Measurements from ENCODE around the gene OR2J3.
"Not testable (repeated sequence)": the region's sequence is repeated elsewhere in the genome, so short reads cannot be mapped to it uniquely, and the experiment has no call there.

Gene OR2J3

DNA sequence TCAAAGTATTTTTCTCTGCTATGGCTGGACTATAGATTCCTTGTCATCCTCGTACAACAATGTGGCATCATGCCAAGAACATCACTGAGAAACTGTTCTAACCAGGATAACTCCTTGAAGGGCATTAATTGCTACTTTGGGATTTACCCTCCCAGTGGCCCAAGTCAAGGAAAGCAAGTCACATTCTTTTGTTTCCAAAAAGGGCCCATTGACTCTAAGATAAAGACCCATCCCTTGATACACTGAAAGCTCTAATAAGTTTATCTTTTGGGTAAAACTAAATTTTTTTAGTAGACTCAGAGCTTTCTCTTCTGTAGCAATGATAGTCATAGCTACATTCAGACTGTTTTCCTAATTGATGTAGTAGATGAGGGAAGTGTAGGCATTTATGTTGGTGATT is at the start of gene OR2J3:
Gene OR2J3, plus strand, starts transcription at position 301 of the 400 bp plus-strand sequence. CDS start 3,833 bp downstream, outside the sequence.
- no peak for DNase-seq

DNA sequence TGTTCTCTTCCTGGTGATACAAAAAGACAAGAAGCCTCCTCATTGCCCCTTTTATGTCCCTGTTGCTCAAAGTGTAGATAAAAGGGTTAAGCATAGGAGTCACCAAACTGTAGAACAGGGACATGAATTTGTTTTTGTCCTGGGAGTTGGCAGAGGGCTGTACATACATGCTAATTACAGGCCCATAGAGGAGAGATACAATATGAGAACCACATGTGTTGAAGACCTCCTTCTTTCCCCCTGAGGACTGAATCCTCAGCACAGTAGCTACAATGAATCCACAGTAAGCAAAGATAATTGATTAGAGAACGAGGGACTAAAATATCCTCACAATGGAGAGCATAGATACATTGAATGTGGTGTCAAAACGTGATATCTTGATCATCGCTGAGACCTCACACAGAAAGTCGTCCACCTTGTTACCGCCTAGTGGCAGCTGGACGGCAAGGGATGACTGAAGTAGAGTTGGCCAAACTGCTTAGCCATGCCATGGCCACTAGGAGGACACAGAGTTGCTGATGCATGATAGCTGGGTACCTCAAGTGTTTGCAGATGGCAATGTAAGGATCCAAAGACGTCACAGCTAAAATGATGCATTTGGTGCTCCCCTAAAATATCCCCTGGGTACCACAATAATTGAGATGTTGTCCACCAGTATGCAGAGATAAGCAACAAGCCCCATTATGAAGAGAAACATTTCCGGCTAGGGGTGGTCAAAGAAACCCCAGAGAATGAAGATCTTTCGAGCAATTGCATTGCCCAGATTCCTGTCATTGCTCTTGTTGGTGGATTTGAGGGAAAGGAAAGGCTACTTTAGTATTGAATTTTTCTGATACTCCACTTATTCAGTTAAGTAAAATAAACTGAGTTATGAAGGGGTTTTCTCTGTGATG is 35.8 kb upstream of the OR2J3 start:
- peak; percentile 61 for DNase-seq

DNA sequence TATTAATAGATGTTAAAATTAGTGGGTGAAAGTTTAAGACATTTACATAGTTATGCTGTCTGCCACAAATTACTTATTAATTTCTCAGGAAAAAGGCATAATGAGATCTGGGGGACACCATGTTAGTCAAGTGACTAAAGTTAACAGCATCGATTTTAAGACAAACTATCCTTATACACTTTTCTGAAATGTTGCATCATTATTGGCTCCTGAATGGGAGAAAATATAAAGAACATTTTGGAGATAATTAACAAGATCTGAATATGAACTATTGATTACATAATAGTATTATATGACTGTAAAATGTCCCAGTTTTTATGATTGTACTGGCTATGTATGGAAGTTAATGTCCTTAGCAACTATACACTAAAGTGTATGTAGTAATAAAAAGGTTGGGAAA is 28.7 kb upstream of the OR2J3 start:
- no peak for DNase-seq

DNA sequence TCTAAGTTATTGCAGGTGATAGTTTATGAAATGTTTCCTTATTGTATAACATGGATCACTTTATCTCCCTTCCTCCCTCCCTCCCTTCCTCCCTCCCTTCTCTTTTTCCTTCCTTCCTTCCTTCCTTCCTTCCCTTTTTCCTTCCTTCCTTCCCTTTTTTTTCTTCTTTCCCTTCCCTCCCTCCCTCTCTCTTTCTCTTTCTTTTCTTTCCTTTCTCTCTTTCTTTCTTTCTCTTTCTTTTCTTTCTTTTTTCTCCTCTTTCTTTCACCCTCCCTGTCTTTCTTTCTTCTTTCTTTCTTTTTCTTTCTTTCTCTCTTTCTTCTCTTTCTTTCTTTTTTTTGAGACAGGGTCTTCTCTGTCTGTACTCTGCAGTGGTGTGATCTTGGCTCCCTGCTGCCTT is 26.5 kb upstream of the OR2J3 start:
- DNase-seq, result no peak

DNA sequence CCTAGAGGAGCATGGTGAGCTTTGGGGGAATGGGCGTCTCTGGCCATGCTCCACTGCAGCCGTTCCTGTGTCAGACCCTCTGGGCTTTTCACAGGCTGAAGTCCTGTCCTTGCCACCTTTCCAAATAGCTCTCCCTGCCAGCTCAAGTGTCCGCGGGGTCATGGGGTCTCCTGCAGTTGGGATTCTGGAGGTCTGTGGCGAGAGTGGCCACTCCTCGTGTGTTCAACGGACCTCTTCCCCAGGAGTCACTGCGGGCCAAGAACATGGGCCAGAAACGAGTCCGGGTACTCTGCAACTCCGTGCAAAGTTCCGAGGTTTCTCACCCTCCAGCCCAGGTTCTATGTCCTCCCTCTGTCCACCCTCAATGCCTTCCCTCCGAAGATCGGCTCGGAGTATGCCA is 25.4 kb upstream of the OR2J3 start:
- no peak for DNase-seq

DNA sequence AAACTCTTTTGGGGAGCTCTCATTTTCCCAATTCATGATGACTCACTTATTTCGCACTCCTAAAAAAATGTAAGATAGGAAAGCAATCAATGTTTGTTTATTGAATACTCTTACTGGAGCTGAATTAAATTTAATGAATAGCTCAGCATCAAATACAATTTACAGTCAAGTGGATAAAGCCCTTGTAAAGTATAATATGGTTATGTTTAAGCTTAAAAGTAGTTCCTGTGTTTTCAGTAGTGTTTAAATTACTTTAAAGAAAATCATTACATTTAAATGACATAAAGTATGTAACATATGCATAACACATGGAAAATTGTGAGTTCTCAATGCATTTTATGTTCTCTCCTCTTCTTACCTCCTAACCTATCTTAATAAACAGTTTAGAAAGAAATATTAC is 20.6 kb upstream of the OR2J3 start, which contains the start of gene OR2B3:
Gene OR2B3, minus strand, starts transcription at position 101 of the 400 bp plus-strand sequence. Its CDS starts 65 bp downstream, at position 36.
- DNase-seq, result no peak

DNA sequence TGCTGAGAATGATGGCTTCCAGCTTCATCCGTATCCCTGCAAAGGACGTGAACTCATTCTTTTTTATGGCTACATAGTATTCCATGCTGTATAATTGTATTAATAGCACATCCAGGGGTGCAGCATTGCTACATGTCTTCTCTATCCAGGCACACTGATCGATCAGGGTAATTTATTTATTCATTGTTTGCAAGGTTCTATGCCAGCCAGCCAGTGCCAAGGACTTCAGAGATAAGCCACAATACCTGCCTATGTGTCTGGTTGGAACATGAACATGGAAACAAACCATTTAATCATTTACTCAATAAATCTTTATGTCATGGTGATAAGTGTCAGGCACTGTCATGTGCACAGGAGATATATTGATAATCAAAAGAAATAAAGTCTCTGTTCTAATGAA is 14.9 kb upstream of the OR2J3 start:
- DNase-seq, result no peak

DNA sequence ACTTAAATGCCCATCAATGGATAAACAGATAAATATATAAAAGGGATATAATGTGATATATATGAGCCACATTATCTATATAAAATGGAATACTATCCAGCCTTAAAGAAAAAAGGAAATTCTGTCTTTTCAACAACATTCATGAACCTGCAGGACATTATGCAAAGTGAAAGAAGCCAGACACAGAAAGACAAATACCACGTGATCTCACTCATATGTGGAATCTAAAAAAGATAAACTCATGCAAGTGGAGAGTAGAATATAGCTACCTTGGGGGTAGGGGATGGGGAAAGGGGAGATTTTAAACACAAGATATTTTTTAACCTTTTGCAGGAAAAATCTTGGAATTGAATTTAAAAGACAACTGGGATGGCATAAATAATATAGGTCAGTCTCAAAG is 10.1 kb upstream of the OR2J3 start:
- DNase-seq, result no peak

DNA sequence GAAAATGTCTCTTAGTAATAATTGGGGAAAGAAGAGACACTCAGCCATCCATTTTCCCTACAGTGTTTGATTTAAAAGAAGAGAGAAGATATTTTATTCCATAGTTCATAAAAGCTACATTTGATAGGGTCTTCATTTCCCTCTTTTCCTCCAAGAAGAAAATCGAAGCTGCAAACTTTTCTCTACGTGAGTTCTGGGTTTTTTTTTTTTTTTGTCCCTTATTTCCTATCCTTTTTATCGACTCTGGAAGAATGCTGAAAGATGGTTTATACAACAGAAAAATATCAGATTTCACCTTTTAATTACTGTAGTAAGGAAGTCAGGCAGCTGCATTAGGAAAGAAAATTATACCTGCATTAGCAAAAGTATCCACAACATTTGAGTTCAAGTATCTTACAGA is 8.7 kb upstream of the OR2J3 start, which contains the start of gene OR2J1:
Gene OR2J1, plus strand, starts transcription at position 301 of the 400 bp plus-strand sequence. CDS start 1,453 bp downstream, outside the sequence.
- DNase-seq, result no peak

DNA sequence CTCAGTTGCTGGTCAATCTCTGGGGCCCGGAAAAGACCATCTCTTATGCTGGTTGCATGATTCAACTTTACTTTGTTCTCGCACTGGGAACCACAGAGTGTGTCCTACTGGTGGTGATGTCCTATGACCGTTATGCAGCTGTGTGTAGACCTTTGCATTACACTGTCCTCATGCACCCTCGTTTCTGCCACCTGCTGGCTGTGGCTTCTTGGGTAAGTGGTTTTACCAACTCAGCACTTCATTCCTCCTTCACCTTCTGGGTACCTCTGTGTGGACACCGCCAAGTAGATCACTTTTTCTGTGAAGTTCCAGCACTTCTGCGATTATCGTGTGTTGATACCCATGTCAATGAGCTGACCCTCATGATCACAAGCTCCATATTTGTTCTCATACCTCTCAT is 4.3 kb downstream of the OR2J3 start:
- DNase-seq, result peak; percentile 24

DNA sequence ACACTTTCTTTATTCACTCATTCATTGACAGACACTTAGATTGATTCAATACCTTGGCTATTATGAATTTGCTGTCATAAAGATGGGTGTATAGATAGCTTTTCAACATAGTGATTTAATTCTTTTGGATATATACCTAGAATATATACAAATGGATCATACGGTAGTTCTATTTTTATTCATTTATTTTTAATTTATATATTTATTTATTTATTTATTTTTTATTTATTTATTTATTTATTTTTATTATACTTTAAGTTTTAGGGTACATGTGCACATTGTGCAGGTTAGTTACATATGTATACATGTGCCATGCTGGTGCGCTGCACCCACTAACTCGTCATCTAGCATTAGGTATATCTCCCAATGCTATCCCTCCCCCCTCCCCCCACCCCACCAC is 7.1 kb downstream of the OR2J3 start:
- not testable (repeated sequence) for DNase-seq

DNA sequence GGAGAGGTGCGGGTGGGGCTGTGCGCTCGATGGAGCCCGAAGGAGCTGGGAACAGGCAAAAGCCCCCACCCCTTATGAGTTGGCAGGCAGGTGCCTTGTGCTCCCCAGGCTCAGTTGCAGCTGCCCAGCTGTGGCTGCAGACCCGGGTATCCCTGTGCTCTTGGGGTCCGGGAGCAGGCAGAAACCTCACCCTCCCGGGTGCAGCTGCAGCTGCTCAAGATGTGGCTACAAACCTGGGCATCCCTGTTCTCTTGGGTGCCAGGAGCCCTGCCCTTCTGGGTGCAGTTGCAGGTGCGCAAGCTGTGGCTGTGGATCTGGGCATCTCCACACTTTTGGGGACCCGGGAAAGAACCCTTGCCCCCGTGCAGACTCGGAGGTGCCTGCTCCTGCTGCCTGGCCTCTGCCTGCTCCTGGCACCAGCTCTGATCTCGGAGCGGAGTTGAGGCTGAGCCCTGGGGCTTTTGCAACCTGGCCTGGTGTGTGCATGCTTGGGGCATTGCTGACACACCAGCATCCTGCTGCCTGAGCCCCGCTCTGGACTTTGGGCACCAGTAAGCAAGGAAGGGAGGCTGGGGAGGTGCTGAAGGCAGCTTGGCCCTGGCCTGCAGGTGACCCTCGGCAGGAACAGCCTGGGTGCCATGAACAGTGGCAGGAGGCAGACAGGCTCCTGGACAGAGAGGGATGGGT is 21.6 kb downstream of the OR2J3 start:
- no peak for DNase-seq

DNA sequence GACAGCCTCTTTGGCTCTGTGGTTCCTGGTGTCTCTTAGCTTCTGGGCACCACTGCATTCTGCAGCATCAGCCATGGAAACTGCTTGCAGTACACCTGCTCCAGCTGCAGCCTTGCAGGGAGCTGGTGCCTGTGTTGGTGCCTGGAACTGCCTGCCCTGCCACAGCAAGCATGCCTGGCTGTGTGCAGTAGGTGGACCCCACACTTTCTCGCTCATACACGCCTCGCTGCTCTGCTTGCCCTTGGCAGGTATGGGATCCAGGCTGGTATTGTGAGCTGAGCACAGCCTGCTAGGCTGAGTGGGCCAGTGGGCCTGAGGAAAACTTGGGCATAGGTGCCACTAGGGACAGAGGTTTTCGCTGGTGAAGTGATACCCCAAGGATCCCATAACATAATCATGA is 22.8 kb downstream of the OR2J3 start:
- no peak for DNase-seq

DNA sequence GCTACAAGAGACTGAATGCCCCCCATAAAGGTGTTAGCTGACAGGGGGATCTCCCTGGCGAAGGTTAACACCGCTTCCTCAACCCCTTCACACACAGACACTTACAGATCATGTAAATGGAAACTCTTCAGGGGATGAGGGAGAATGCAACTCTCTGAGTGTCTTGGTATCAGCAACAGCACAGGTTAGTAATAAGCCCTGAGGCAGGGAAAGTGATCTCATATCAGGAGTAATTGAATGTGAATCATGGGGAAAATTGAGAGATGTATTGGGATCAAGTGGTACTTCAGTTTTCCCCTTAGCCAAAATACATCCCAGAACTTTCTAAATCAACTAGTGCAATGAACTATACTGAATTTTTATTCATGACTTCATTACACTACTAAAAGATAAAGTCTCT is 23.8 kb downstream of the OR2J3 start:
- no peak for DNase-seq

DNA sequence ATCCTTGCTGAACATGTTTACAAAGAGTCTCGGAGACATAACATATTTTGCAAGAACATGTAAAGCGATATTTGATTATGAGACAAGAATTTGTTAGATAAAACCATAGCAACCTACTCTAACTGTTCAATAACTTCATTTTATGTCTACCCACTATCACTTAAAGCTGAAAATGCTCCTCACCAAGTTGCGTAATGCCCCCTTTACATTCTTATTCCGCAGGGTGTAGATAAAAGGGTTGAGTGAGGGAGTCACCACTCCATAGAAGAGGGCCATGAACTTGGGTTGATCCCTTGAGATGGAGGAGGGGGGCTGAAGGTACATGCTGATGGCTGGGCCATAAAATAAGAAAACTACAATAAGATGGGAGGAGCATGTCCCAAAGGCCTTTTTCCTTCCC is 29.9 kb downstream of the OR2J3 start:
- no peak for DNase-seq

DNA sequence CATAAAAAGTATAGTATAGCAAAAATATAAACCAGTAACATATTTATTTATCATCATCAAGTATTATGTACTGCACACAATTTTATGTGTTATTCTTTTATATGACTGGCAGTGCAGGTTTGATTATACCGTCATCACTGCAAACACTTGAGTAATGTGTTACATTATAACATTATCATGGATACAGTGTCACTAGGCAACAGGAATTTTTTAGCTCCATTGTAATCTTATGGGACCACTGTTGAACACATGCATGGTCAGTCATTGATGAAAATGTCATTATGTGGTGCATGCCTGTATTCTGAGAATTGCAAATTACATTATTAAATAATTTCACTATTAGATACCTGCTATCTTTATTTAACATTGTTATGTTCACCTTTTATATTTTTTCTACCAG is 33.7 kb downstream of the OR2J3 start:
- DNase-seq, result no peak

DNA sequence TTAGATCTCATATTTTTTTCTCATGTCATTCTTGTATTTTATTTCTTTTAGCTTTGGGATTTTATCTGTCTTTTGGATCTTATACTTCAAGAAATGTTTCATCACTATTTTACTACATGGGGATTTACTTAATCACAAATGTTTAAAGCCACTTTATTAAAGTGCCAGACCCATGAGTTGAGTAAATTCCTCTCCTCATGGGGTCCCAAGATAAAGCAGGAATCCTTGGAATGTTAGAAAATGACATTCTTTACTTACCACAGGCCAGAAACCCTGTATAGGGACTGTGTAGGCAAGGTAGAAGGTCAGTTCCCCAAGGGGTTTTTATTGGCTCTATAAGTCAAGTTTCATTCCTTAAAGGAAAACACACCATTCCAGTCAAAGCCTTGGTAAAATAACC is 34.5 kb downstream of the OR2J3 start:
- DNase-seq, result no peak

DNA sequence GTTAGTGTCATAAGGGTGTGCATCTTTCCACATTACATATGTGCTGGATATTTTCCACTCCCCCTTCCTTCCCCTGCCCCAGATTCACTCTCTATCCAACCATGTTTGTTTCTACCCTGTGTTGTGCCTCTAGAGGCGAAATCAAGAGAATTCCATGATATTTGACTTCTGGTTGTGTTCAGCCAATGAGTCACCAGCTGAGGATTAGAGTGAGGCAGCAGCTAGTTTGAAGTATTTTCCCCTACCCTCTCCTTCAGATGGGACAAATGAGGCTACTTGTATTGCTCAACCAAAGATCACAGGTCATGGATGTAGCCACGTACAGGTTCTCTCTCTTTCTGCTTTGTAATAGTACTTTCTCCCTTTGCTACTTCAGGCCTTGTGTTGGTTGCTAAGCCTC is 38.3 kb downstream of the OR2J3 start:
- no peak for DNase-seq

DNA sequence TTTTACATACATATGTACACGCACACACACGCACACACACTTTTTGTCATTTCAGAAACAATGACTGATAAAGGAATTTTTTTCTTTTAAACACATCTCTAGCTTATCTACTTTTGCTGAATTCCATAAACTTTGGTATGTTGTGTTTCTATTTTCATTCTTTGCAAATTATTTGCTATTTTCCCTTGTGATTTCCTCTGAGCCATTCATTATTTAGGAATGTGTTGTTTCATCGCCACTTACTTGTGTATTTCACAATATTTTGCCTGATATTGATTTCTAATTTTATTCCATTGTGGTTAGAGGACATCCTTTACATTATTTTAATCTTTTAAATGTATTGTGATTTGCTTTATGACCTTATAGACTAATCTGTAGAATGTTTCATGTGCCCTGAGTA is 39.2 kb downstream of the OR2J3 start:
- no peak for DNase-seq

DNA sequence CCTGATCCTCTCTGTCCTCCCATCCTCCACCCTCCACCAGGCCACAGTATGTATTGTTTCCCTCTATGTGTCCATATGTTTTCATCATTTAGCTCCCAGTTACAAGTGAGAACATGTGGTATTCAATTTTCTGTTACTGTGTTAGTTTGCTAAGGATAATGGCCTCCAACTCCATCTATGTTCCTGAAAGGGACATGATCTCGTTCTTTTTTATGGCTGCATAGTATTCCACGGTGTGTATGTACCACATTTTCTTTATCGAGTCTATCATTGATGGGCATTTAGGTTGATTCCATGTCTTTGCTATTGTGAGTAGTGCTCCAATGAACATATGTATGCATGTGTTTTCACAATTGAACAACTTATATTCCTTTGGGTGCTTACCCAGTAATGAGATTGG is 41.6 kb downstream of the OR2J3 start:
- not testable (repeated sequence) for DNase-seq

DNA sequence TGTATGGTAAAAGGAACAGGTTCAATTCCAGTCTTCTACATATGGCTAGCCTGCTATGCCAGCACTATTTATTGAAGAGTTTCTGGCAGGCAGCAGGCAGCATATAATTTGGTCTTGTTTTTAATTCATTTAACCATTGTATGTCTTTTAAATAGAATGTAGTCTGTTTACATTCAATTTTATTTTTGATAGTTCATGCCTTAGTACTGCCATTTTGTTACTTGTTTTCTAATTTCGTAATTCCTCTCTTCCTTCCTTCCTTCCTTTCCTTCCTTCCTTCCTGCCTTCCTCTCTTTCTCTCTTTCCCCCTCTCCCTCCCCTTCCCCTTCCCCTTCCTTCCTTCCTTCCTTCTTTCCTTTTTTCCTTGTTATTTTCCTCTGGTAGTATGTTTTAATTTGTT is 45.2 kb downstream of the OR2J3 start:
- no peak for DNase-seq

DNA sequence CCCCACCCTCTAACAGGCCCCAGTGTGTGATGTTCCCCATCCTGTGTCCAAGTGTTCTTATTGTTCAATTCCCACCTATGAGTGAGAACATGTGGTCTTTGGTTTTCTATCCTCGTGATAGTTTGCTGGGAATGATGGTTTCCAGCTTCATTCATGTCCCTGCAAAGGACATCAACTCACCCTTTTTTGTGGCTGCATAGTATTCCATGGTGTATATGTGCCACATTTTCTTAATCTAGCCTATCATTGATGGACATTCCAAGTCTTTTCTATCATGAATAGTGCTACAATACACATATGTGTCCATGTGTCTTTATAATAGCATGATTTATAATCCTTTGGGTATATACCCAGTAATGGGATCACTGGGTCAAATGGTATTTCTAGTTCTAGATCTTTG is 47.3 kb downstream of the OR2J3 start:
- DNase-seq, result not testable (repeated sequence)

DNA sequence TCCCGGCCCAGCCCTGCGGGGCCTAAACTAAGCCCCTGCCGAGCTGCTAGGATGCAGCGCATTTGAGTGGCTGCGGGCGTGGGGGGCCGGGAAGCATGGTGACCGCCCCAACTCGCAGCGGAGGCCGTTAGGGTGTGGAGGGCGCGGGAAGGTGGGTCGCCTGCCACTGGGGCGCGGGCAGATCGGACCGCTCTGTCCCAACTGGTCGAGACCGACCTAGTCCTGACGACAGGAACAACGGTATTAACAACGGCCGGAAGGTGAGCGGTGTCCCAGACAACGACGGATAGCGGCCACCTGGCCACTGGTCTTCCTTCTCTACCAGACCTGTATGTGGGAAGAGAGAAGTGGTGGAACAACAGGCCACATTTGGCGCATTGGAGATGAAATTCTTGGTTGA is 52.1 kb downstream of the OR2J3 start:
- DNase-seq, result not testable (repeated sequence)

Data from RPMI8226 (cell line).